Breast epithelium (tissue), 4 donors: ENCODE data around the gene SRPK3. TPM values are rescaled to one million over a fixed set of nuclear protein-coding genes. Genes with fewer than 3 reads are reported as not detected.
A peak's percentile ranks its signal among the peaks of the same experiment; 100 is the strongest.

Experiments
- DNase-seq, 2 donors: peaks; one replicate each; pipeline ENCODE4 v3.0.0-alpha.2; 2019; ENCODE audit warnings: low spot score in 2 of 2
- H3K27ac ChIP-seq, 2 donors: fragments of 200-600 bp; sonication (generic) in 1 of 2; one replicate each; pipeline ENCODE4 v1.5.1; 2016 to 2019; ENCODE audit warnings: mild to moderate bottlenecking in 1 of 2
- H3K27me3 ChIP-seq, 2 donors: fragments of 200-600 bp; sonication (generic) in 1 of 2; one replicate each; pipeline versions ENCODE4 v1.5.1 to v1.6.0; 2017 to 2019; ENCODE audit warnings: control low read depth in 1 of 2, mild to moderate bottlenecking in 1 of 2
- H3K36me3 ChIP-seq: fragments of 200-600 bp; one replicate; pipeline ENCODE4 v1.5.1; 2019
- H3K4me1 ChIP-seq, 2 donors: fragments of 200-600 bp; sonication (generic); one replicate each; pipeline ENCODE4 v1.5.1; 2016 to 2019; ENCODE audit warnings: control low read depth in 1 of 2
- H3K4me3 ChIP-seq, 3 donors: fragments of 200-600 bp; sonication (generic); 1 replicate in 2 of 3; 2 replicates in 1 of 3; pipeline ENCODE4 v1.5.1; 2016 to 2019; ENCODE audit warnings: mild to moderate bottlenecking in 3 of 3, moderate library complexity in 2 of 3
- H3K9me3 ChIP-seq, 2 donors: fragments of 200-600 bp; sonication (generic) in 1 of 2; one replicate each; pipeline ENCODE4 v1.5.1; 2016 to 2019; ENCODE audit warnings: control low read depth in 1 of 2
- CTCF ChIP-seq, 3 donors: fragments of 450-650 bp; IDR thresholded peaks; one replicate each; pipeline ENCODE4 v1.5.1; 2016 to 2017; ENCODE audit warnings: antibody characterized with exemption in 3 of 3, mild to moderate bottlenecking in 3 of 3, moderate library complexity in 3 of 3
- POLR2A ChIP-seq: fragments of 450-650 bp; IDR thresholded peaks from one replicate; pipeline ENCODE4 v1.6.1; 2016; ENCODE audit warnings: antibody characterized with exemption, mild to moderate bottlenecking, moderate library complexity
- POLR2AphosphoS5 ChIP-seq, 3 donors: sonication (generic); formaldehyde crosslinking; IDR thresholded peaks; one replicate each; pipeline ENCODE4 v1.6.1; 2017; ENCODE audit warnings: antibody characterized with exemption in 3 of 3
- intact Hi-C: fragments of 100-400 bp; cut with DNase I; formaldehyde crosslinking; loops from one replicate; pipeline ENCODE4 v1.15.1; 2023; ENCODE audit warnings: low total_unique reads
- total RNA-seq, 3 donors: library from RNA; depleted of rRNA; stranded (reverse); fragments of >200 nt; gene quantifications; one replicate each; pipeline ENCODE4 v1.1.0, GENCODE V29; 2016

SRPK3 gene
- total RNA-seq, 3 donors from 2014 or later, result 0.33 to 1.5 (median 1.3) TPM

GRCh38 chrX:153829549-153829798, 48.6 kb downstream of the SRPK3 start:
- Histone ChIP-seq H3K4me3 (peak overlapping the region; percentile 32 to 69 (median 49)), H3K27ac (no peak overlapping the region), H3K27me3 (peaks cover 5 to 82% of the 10 kb centered on the region in 2 donors), H3K36me3 (no peaks in the 10 kb centered on the region), H3K4me1 (no peaks in the 10 kb centered on the region), H3K9me3 (no peaks in the 10 kb centered on the region)
- no peak for DNase-seq
- TF ChIP-seq CTCF (IDR thresholded peaks at IDR 0.05) (no peak), POLR2A (no peak), POLR2AphosphoS5 (IDR thresholded peaks at IDR 0.05) (no peak)
- intact Hi-C loops, result no loop called here

GRCh38 chrX:153829799-153830639, 49.2 kb downstream of the SRPK3 start, which contains the start of gene PDZD4:
Gene PDZD4 (minus strand): TSS chrX:153830544. CDS start chrX:153830298, 246 bp downstream.
- intact Hi-C loops, result no loop called here
- H3K9me3 ChIP-seq, result no peaks in the 10 kb centered on the region
- no peak for TF ChIP-seq CTCF (IDR thresholded peaks at IDR 0.05)
- TF ChIP-seq POLR2AphosphoS5 (IDR thresholded peaks at IDR 0.05), result no peak
- no peak for TF ChIP-seq POLR2A
- H3K4me1 ChIP-seq, result no peaks in the 10 kb centered on the region
- H3K27me3 ChIP-seq, result peaks cover 5 to 82% of the 10 kb centered on the region in 2 donors
- no peaks in the 10 kb centered on the region for H3K36me3 ChIP-seq
- H3K27ac ChIP-seq, result no peak within 1 kb of the TSS
- peak within 1 kb of the TSS; percentile 32 to 69 (median 49) for H3K4me3 ChIP-seq
- no peak for DNase-seq

- H3K4me1 ChIP-seq, result no peaks in the 10 kb centered on the region
- no peaks in the 10 kb centered on the region for H3K9me3 ChIP-seq
- DNase-seq, result no peak
- H3K4me3 ChIP-seq, result peak overlapping the region in 2 of 3 donors; percentile 49 to 69
- H3K27me3 ChIP-seq, result peaks cover 5 to 78% of the 10 kb centered on the region in 2 donors
- no peak for TF ChIP-seq POLR2A
- TF ChIP-seq POLR2AphosphoS5 (IDR thresholded peaks at IDR 0.05), result no peak
- TF ChIP-seq CTCF (IDR thresholded peaks at IDR 0.05), result no peak
- no peaks in the 10 kb centered on the region for H3K36me3 ChIP-seq
- no peak overlapping the region for H3K27ac ChIP-seq
- intact Hi-C loops, result no loop called here
These were observed 50.0 kb downstream of the SRPK3 start for GRCh38 chrX:153830640-153831428.

- H3K36me3 ChIP-seq, result no peaks in the 10 kb centered on the region
- H3K27me3 ChIP-seq, result peaks cover 5 to 78% of the 10 kb centered on the region in 2 donors
- no peaks in the 10 kb centered on the region for H3K4me1 ChIP-seq
- H3K9me3 ChIP-seq, result no peaks in the 10 kb centered on the region
- intact Hi-C loops, result no loop called here
- H3K4me3 ChIP-seq, result no peak overlapping the region
- TF ChIP-seq POLR2AphosphoS5 (IDR thresholded peaks at IDR 0.05) (no peak), CTCF (IDR thresholded peaks at IDR 0.05) (no peak), POLR2A (no peak)
- DNase-seq, result no peak
- H3K27ac ChIP-seq, result no peak overlapping the region
These were observed 50.7 kb downstream of the SRPK3 start for GRCh38 chrX:153831429-153832150.
